Right lobe of liver (tissue), 6 donors: Measurements from ENCODE around the gene ABHD8. TPM values are rescaled to one million over a fixed set of nuclear protein-coding genes. Genes with fewer than 3 reads are reported as not detected.

ENCODE experiments used
- ATAC-seq, 4 donors: fragments of 200-7000 bp; cut with Tn5 transposase; one replicate each; pipeline ENCODE4 v1.9.1; 2020; ENCODE audit warnings: mild to moderate bottlenecking in 4 of 4, moderate library complexity in 4 of 4
- DNase-seq, 3 donors: peaks; one replicate each; pipeline ENCODE4 v3.0.0-alpha.2; 2020
- H3K27ac ChIP-seq, 3 donors: fragments of 200-600 bp; one replicate each; pipeline ENCODE4 v1.8.0; 2022
- H3K27me3 ChIP-seq, 2 donors: fragments of 200-600 bp; one replicate each; pipeline ENCODE4 v1.8.0; 2022
- H3K36me3 ChIP-seq, 4 donors: fragments of 200-600 bp; sonication (generic) in 1 of 4; one replicate each; pipeline versions ENCODE4 v1.5.1 to v1.8.0; 2017 to 2022; ENCODE audit warnings: control low read depth in 1 of 4
- H3K4me1 ChIP-seq, 4 donors: fragments of 200-600 bp; sonication (generic) in 1 of 4; one replicate each; pipeline versions ENCODE4 v1.5.1 to v1.8.0; 2017 to 2022; ENCODE audit warnings: control low read depth in 1 of 4
- H3K4me3 ChIP-seq, 3 donors: fragments of 200-600 bp; one replicate each; pipeline ENCODE4 v1.8.0; 2022
- H3K9me3 ChIP-seq, 4 donors: fragments of 200-600 bp; sonication (generic) in 1 of 4; one replicate each; pipeline versions ENCODE4 v1.5.1 to v1.8.0; 2017 to 2022; ENCODE audit warnings: control low read depth in 1 of 4
- POLR2A ChIP-seq: fragments of 450-650 bp; IDR thresholded peaks from one replicate; pipeline ENCODE4 v1.6.1; 2017; ENCODE audit warnings: antibody characterized with exemption, mild to moderate bottlenecking
- WGBS: methylation state at CpG from one replicate; pipeline ENCODE4 v1.1.6; 2018; ENCODE audit warnings: low coverage, low lambda C conversion rate; ENCODE audit not compliant: insufficient coverage; ENCODE audit errors: missing lambda C conversion rate; 5-methylcytosine and 5-hydroxymethylcytosine counted together
- intact Hi-C, 2 donors: fragments of 100-400 bp; cut with DNase I; formaldehyde crosslinking; loops; one replicate each; pipeline versions ENCODE4 v1.11.2 to v1.14.1; 2022
- total RNA-seq, 6 experiments: library from RNA; depleted of rRNA in 2 of 6; stranded (reverse); fragments of >200 nt in 2 of 6; fragmentation: NEBNext Ultra II Directional in 3 of 6; extraction: Animal tissue kit (Norgen Biotek cat#: 25700) in 3 of 6; gene quantifications; one replicate each; pipeline versions ENCODE4 v1.1.0 to v1.2.4, GENCODE V29; 2016 to 2023
- TF ChIP-seq, protein P1 (sequence below), 4 donors: fragments of 200-600 bp in 3 of 4; fragments of 450-650 bp in 1 of 4; IDR thresholded peaks; one replicate each; pipeline versions ENCODE4 v1.5.1 to v1.8.0; 2016 to 2022; ENCODE audit warnings: antibody characterized with exemption in 4 of 4, mild to moderate bottlenecking in 2 of 4
- donor health status: DM: no; HTN: yes; CAD: no.
- donor health status: DM: no; HTN: no; CAD: no.
- donor health status: DM: no; HTN: no; CAD: no.
- donor health status: DM: no; HTN: yes; CAD: no.
- donor health status: DM: no; HTN: yes; CAD: no.

ABHD8 gene
- total RNA-seq, 6 experiments from 2014 or later: 8.3 to 27.3 (median 15.8) TPM

DNA sequence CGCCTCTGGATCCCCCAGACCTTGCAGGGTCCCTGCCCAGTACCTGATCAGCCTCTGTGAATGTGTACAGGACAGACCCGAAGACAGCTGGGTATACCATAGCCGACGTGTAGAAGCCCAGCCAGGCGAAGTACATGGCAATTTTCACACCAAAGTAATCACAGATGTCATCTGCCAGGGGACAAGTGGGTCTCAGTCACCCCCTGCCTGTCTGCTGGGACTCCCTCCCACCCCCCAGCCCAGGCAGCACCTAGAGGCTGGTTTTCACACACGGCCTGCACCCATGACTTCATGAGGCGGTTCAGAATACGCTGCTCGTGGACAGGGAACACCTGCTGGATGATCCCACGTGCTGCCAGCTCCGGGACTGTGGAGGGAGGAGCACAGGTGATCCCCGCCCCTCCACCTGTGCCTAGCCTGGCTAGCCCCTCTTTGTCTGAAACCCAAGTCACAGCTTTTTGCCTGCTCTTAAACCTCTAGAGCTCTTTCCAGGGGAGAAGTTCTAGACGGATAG is 27.9 kb upstream of the ABHD8 start:
- no peak overlapping the region for H3K4me3 ChIP-seq
- H3K27me3 ChIP-seq: no peaks in the 10 kb centered on the region
- intact Hi-C loops: no loop called here
- no peak for TF ChIP-seq POLR2A
- TF ChIP-seq, protein P1, sequence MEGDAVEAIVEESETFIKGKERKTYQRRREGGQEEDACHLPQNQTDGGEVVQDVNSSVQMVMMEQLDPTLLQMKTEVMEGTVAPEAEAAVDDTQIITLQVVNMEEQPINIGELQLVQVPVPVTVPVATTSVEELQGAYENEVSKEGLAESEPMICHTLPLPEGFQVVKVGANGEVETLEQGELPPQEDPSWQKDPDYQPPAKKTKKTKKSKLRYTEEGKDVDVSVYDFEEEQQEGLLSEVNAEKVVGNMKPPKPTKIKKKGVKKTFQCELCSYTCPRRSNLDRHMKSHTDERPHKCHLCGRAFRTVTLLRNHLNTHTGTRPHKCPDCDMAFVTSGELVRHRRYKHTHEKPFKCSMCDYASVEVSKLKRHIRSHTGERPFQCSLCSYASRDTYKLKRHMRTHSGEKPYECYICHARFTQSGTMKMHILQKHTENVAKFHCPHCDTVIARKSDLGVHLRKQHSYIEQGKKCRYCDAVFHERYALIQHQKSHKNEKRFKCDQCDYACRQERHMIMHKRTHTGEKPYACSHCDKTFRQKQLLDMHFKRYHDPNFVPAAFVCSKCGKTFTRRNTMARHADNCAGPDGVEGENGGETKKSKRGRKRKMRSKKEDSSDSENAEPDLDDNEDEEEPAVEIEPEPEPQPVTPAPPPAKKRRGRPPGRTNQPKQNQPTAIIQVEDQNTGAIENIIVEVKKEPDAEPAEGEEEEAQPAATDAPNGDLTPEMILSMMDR (IDR thresholded peaks at IDR 0.05): no peak
- peaks cover 0 to 30% (median 4%) of the 10 kb centered on the region in 4 donors for H3K4me1 ChIP-seq
- no peak overlapping the region for H3K27ac ChIP-seq
- H3K36me3 ChIP-seq: no peaks in the 10 kb centered on the region
- no peak for ATAC-seq
- no peak for DNase-seq
- no peaks in the 10 kb centered on the region for H3K9me3 ChIP-seq
- 78% methylated on average over 9 of the region's 13 CpGs for WGBS

DNA sequence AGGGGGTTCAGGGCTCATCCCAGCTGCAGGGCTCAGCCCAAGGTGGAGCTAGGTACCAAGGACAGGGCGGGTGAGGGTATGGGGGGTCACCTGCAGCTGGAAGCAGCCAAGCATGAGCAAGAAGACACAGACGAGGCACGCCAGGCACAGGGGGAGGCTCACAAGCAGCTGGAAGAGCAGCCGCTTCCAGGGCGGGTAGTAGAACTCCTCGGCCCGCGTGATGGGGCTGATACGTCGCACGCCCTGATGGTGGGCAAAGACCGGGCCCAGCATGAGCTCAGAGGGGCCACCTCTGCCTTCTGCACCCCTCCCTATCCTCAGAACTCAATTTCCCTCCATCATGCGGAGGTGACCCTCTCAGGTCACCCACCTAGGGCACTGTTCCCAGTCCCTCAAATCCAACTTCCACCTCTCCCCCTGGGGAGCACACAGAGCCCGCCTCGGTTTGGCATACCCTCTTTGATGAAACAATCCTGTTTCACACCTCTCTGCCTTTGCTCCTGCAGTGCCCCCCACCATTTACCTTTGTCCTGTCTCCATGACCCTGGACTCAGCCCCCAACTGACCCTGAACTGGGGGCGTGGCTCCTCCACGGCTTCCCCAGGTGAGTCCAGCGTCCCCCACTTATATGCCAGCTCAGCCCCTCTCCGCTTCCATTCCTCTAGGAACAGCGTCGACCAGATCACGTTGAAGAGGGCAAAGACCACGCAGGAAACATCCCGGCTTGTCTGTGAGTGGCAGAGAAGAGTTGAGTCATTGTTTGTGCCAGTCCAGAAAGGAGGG is 27.2 kb upstream of the ABHD8 start:
- 80% methylated on average over 9 of the region's 24 CpGs for WGBS
- H3K27ac ChIP-seq: no peak overlapping the region
- intact Hi-C loops: no loop called here
- H3K9me3 ChIP-seq: no peaks in the 10 kb centered on the region
- peaks cover 0 to 36% (median 8%) of the 10 kb centered on the region in 4 donors for H3K4me1 ChIP-seq
- H3K27me3 ChIP-seq: no peaks in the 10 kb centered on the region
- no peaks in the 10 kb centered on the region for H3K36me3 ChIP-seq
- TF ChIP-seq, protein P1 (IDR thresholded peaks at IDR 0.05): no peak
- TF ChIP-seq POLR2A: no peak
- no peak overlapping the region for H3K4me3 ChIP-seq
- DNase-seq (no peak), ATAC-seq (no peak)

DNA sequence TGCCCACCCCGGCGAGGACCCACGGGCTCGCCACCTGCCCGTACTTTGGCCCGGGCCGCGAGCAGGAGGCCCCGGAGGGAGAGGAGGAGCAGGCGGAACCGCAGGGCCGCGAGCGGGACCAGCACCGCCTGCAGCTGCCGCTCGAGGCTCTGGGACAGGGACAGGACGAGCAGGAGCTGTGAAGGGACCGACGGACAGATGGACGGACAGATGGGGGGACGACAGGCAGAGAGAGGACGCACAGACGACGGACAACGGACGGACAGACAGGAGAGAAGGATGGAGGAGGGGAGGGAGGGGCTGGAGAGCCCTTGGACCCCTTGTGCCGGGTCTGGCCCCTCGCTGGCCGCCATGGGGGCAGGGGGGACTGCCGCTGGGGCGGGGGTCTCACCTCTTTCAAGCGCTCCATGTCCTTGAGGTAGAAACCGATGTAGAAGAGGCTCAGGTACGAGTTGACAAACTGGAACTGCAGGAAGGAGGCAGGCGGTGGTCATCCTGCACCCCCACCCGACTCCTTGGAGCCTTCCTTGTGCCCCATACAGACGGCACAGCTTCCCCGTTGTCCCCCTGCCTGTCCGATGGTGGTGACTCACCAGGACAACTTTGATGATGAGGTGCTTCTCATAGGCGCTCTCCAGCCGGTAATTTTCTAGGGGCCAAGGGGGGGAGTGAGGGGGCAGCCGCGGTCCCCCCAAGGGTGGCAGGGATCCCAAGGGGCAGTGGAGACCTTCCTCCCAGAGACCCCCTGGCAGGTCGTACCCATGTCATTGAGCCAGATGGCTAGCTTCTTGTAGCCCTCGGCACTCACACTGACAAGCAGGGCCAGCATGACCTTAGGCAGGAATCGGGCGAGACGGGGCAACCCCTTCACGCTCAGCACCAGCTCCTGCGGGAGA is 26.4 kb upstream of the ABHD8 start:
- WGBS: 69% methylated on average over 22 of the region's 51 CpGs
- Histone ChIP-seq H3K36me3 (no peaks in the 10 kb centered on the region), H3K4me1 (peaks cover 0 to 36% (median 10%) of the 10 kb centered on the region in 4 donors), H3K27ac (no peak overlapping the region), H3K27me3 (no peaks in the 10 kb centered on the region), H3K4me3 (no peak overlapping the region), H3K9me3 (no peaks in the 10 kb centered on the region)
- intact Hi-C loops: no loop called here
- DNase-seq (no peak), ATAC-seq (no peak)
- no peak for TF ChIP-seq POLR2A
- TF ChIP-seq, protein P1 (IDR thresholded peaks at IDR 0.05): no peak

DNA sequence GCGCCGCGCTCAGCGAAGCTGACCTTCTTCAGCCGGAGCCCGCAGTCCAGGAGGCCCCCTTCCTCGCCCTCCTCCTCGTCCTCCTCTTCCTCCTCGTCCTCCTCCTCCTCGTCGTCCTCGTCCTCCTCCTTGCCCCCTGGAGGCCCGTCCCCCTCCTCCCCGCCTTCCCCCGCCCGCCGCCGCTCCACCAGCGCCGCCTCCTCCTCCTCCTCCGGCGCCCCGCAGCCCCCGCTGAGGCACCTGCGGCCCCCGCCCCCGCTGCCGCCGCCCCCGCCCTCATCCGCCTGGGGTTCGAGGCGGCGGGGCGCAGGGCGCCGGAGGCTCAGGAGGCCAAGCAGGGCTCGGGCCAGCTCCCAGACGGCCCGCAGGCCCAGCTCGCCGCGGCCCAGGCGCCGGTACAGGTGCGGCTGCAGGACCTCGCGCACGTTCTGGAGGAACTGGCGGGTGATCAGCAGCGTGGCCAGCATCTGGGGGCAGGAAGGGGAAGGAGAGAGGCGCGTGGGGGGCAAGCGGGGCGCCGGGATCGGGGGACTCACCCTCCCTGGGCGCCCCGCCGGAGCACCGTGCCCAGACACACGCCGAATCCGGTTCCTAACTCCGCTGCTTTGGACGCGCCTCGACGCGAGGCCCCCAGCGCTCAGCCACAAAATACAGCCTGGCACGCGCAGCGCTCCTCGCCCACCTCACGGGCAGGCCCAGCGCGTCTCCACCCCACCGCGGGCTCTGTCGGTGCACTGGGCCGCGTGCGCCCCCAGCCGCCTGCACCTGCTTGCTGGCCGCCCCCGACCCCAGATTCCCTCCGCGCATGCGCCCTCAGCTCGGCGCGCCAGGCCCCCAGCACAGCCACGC is 25.5 kb upstream of the ABHD8 start:
- TF ChIP-seq POLR2A: no peak
- TF ChIP-seq, protein P1 (IDR thresholded peaks at IDR 0.05): no peak
- 33% methylated on average over 31 of the region's 94 CpGs for WGBS
- no peak overlapping the region for H3K27ac ChIP-seq
- intact Hi-C loops: no loop called here
- DNase-seq (no peak), ATAC-seq (no peak)
- no peaks in the 10 kb centered on the region for H3K36me3 ChIP-seq
- no peaks in the 10 kb centered on the region for H3K27me3 ChIP-seq
- H3K4me3 ChIP-seq: peak overlapping the region in 2 of 3 donors; percentile 23 to 40
- H3K4me1 ChIP-seq: peaks cover 0 to 31% (median 10%) of the 10 kb centered on the region in 4 donors
- no peaks in the 10 kb centered on the region for H3K9me3 ChIP-seq
